Iris pigment epithelial cell (primary cell): Measurements from ENCODE around the gene ARPP21.

ENCODE experiments used
- DNase-seq: peaks from one replicate; pipeline ENCODE4 v3.0.0-alpha.2; 2011; ENCODE audit warnings: low read depth

ARPP21 gene

GRCh38 chr3:35641920-35642527 is 2.7 kb downstream of the ARPP21 start:
- no peak for DNase-seq

GRCh38 chr3:35643495-35643894 is 4.2 kb downstream of the ARPP21 start:
- DNase-seq: no peak

GRCh38 chr3:35644451-35644850 is 5.1 kb downstream of the ARPP21 start:
- DNase-seq: no peak

GRCh38 chr3:35645189-35645588 is 5.9 kb downstream of the ARPP21 start:
- DNase-seq: no peak

GRCh38 chr3:35646081-35646480 is 6.8 kb downstream of the ARPP21 start:
- DNase-seq: no peak

GRCh38 chr3:35647461-35647860 is 8.1 kb downstream of the ARPP21 start:
- DNase-seq: no peak

- DNase-seq: peak; percentile 15
Observed at GRCh38 chr3:35648347-35648746, 9.0 kb downstream of the ARPP21 start.

- DNase-seq: no peak
Observed at GRCh38 chr3:35649405-35649804, 10.1 kb downstream of the ARPP21 start.

GRCh38 chr3:35651426-35651825 is 12.1 kb downstream of the ARPP21 start:
- no peak for DNase-seq

- peak; percentile 26 for DNase-seq
Observed at GRCh38 chr3:35651851-35652250, 12.5 kb downstream of the ARPP21 start.

GRCh38 chr3:35653347-35653746 is 14.0 kb downstream of the ARPP21 start:
- no peak for DNase-seq

GRCh38 chr3:35654476-35654875 is 15.2 kb downstream of the ARPP21 start:
- no peak for DNase-seq

- DNase-seq: no peak
Observed at GRCh38 chr3:35658686-35659085, 19.4 kb downstream of the ARPP21 start.

- no peak for DNase-seq
Observed at GRCh38 chr3:35659768-35660167, 20.4 kb downstream of the ARPP21 start.

- DNase-seq: no peak
Observed at GRCh38 chr3:35663471-35663870, 24.1 kb downstream of the ARPP21 start.

GRCh38 chr3:35664460-35664919 is 25.2 kb downstream of the ARPP21 start:
- DNase-seq: peak; percentile 57

GRCh38 chr3:35665390-35666055 is 26.2 kb downstream of the ARPP21 start:
- peak; percentile 16 for DNase-seq

GRCh38 chr3:35666888-35667287 is 27.6 kb downstream of the ARPP21 start:
- no peak for DNase-seq

- DNase-seq: no peak
Observed at GRCh38 chr3:35670408-35670965, 31.2 kb downstream of the ARPP21 start.

GRCh38 chr3:35671483-35671882 is 32.2 kb downstream of the ARPP21 start:
- DNase-seq: no peak

- no peak for DNase-seq
Observed at GRCh38 chr3:35673017-35673416, 33.7 kb downstream of the ARPP21 start.

GRCh38 chr3:35674451-35675109 is 35.3 kb downstream of the ARPP21 start:
- DNase-seq: no peak

GRCh38 chr3:35675206-35675605 is 35.9 kb downstream of the ARPP21 start:
- DNase-seq: no peak
